ENCODE data around the gene DUSP10. TPM values are rescaled to one million over a fixed set of nuclear protein-coding genes. Genes with fewer than 3 reads are reported as not detected.

The DUSP10 gene
- total RNA-seq, 2 donors from 2014 or later, result 6.5 to 11.7 TPM

DNA sequence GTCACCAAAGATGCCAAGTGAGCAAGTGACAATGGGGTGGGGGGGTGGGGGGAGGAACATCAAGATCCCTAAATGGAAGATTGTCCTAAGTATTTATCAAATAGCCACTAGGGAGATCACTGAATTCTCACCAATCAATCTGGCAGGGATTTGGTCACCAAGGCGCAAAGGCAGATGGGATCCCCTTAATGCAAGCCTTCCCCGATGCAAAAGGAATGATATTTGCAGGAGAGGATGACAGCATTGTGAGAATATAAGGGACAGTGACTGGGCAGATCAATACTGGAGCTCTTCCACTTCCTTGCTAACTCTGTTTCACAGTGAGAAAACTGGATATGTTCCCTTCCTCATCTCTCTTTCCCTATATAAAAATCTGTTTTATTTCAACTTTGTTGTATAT, 40.9 kb downstream of the DUSP10 start:
- Histone ChIP-seq H3K4me1 (ENCODE audit: control insufficient read depth, insufficient read depth, low read length) (peaks cover 6% of the 10 kb centered on the region), H3K9me3 (ENCODE audit: control insufficient read depth, low read length) (no peaks in the 10 kb centered on the region), H3K27ac (ENCODE audit: low read depth, low read length) (no peak overlapping the region), H3K9ac (ENCODE audit: extremely low read depth, low read length, poor library complexity, severe bottlenecking) (no peak overlapping the region), H3K36me3 (ENCODE audit: control insufficient read depth, insufficient read depth, low read length) (peaks cover 64% of the 10 kb centered on the region), H3K27me3 (ENCODE audit: control insufficient read depth, insufficient read depth, low read length, poor library complexity, severe bottlenecking) (no peaks in the 10 kb centered on the region), H3K4me3 (ENCODE audit: low read length) (no peak overlapping the region)
- Mint-ChIP-seq H3K36me3 (ENCODE audit: low read depth) (peaks cover 25% of the 10 kb centered on the region), H3K4me1 (peaks cover 6% of the 10 kb centered on the region), H3K9me3 (no peaks in the 10 kb centered on the region), H3K4me3 (no peak overlapping the region), H3K27me3 (ENCODE audit: insufficient read depth) (no peaks in the 10 kb centered on the region), H3K27ac (no peak overlapping the region)
- TF ChIP-seq, protein P1, sequence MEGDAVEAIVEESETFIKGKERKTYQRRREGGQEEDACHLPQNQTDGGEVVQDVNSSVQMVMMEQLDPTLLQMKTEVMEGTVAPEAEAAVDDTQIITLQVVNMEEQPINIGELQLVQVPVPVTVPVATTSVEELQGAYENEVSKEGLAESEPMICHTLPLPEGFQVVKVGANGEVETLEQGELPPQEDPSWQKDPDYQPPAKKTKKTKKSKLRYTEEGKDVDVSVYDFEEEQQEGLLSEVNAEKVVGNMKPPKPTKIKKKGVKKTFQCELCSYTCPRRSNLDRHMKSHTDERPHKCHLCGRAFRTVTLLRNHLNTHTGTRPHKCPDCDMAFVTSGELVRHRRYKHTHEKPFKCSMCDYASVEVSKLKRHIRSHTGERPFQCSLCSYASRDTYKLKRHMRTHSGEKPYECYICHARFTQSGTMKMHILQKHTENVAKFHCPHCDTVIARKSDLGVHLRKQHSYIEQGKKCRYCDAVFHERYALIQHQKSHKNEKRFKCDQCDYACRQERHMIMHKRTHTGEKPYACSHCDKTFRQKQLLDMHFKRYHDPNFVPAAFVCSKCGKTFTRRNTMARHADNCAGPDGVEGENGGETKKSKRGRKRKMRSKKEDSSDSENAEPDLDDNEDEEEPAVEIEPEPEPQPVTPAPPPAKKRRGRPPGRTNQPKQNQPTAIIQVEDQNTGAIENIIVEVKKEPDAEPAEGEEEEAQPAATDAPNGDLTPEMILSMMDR (conservative IDR thresholded peaks at IDR 0.05), result no peak
- DNase-seq, result no peak
- WGBS, 2 experiments (ENCODE audit: insufficient coverage in 1 of 2, insufficient read length in 1 of 2), result 71 to 77% methylated on average over 2 of the region's 2 CpGs

DNA sequence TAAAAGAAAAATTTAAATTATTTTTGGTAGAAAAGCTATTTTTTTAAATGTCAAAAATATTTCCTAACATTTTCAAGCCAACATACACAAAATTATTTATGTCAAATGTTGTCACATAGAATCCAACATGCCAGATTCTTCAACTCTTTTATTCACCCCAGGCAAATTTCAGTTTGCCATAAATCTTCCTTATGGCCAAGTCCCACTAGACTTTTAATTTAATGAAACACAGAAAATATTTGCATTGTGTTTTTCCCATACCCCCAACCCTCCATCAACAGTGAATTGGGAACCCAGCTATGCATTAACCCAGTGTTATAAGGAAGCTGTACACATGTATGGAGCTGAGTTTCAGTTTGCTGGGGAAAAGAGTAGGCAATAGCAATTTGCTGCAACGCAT, 41.4 kb downstream of the DUSP10 start:
- Mint-ChIP-seq H3K9me3 (no peaks in the 10 kb centered on the region), H3K4me1 (peaks cover 6% of the 10 kb centered on the region), H3K36me3 (ENCODE audit: low read depth) (peaks cover 21% of the 10 kb centered on the region), H3K4me3 (no peak overlapping the region), H3K27me3 (ENCODE audit: insufficient read depth) (no peaks in the 10 kb centered on the region), H3K27ac (no peak overlapping the region)
- no peak overlapping the region for H3K9ac ChIP-seq (ENCODE audit: extremely low read depth, low read length, poor library complexity, severe bottlenecking)
- WGBS, 2 experiments (ENCODE audit: insufficient coverage in 1 of 2, insufficient read length in 1 of 2), result 100% methylated on average over 1 of the region's 1 CpG; no CpG with 5 or more reads in 1 of the 2 experiments
- TF ChIP-seq, protein P1 (conservative IDR thresholded peaks at IDR 0.05), result no peak
- H3K36me3 ChIP-seq (ENCODE audit: control insufficient read depth, insufficient read depth, low read length), result peaks cover 60% of the 10 kb centered on the region
- H3K9me3 ChIP-seq (ENCODE audit: control insufficient read depth, low read length), result no peaks in the 10 kb centered on the region
- peaks cover 6% of the 10 kb centered on the region for H3K4me1 ChIP-seq (ENCODE audit: control insufficient read depth, insufficient read depth, low read length)
- H3K27ac ChIP-seq (ENCODE audit: low read depth, low read length), result no peak overlapping the region
- no peaks in the 10 kb centered on the region for H3K27me3 ChIP-seq (ENCODE audit: control insufficient read depth, insufficient read depth, low read length, poor library complexity, severe bottlenecking)
- no peak for DNase-seq
- H3K4me3 ChIP-seq (ENCODE audit: low read length), result no peak overlapping the region

DNA sequence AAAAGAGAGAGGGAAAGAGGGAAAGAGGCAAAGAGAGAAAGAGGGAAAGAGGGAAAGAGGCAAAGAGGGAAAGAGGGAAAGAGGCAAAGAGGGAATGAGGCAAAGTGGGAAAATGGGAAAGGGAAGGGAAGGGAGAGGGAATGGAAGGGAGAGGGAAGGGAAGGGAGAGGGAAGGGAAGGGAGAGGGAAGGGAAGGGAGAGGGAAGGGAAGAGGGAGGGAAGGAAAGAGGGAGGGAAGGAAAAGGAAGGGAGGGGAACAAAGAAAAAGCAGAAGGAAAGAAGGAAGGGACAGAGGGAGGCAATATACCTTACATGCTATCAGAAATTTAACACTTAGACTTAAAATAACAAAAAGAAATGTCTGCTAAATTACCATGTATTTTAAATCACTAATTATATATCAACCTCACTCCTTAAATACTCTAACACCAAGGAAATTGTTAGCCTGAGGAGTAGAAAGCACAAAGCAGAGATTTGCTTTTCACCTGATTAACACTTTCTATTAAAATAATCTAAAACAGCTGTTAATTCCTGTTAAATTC, 41.8 kb downstream of the DUSP10 start:
- Histone ChIP-seq H3K27me3 (ENCODE audit: control insufficient read depth, insufficient read depth, low read length, poor library complexity, severe bottlenecking) (no peaks in the 10 kb centered on the region), H3K9me3 (ENCODE audit: control insufficient read depth, low read length) (no peaks in the 10 kb centered on the region), H3K4me3 (ENCODE audit: low read length) (no peak overlapping the region), H3K9ac (ENCODE audit: extremely low read depth, low read length, poor library complexity, severe bottlenecking) (no peak overlapping the region), H3K36me3 (ENCODE audit: control insufficient read depth, insufficient read depth, low read length) (peaks cover 57% of the 10 kb centered on the region), H3K27ac (ENCODE audit: low read depth, low read length) (no peak overlapping the region), H3K4me1 (ENCODE audit: control insufficient read depth, insufficient read depth, low read length) (peaks cover 6% of the 10 kb centered on the region)
- Mint-ChIP-seq H3K36me3 (ENCODE audit: low read depth) (peaks cover 18% of the 10 kb centered on the region), H3K9me3 (no peaks in the 10 kb centered on the region), H3K27me3 (ENCODE audit: insufficient read depth) (no peaks in the 10 kb centered on the region), H3K4me1 (peaks cover 6% of the 10 kb centered on the region), H3K4me3 (no peak overlapping the region), H3K27ac (no peak overlapping the region)
- DNase-seq, result no peak
- TF ChIP-seq, protein P1 (conservative IDR thresholded peaks at IDR 0.05), result no peak
